Neural crest cell (in vitro differentiated cells): ENCODE data around the gene MCF2L. TPM values are rescaled to one million over a fixed set of nuclear protein-coding genes. Genes with fewer than 3 reads are reported as not detected.
"Not testable (repeated sequence)": the region's sequence is repeated elsewhere in the genome, so short reads cannot be mapped to it uniquely, and the experiment has no call there.

Source experiments
- DNase-seq: peaks from one replicate; pipeline ENCODE4 v3.0.0; 2021; ENCODE audit warnings: low read depth, mixed read lengths, low spot score
- H3K27ac Mint-ChIP-seq: one replicate; pipeline ENCODE4 v1.8.0; 2021; ENCODE audit warnings: mild to moderate bottlenecking, mixed read lengths; ENCODE audit not compliant: unreplicated experiment
- H3K27me3 Mint-ChIP-seq: 2 replicates; pipeline ENCODE4 v1.8.0; 2021; ENCODE audit warnings: low read depth, mild to moderate bottlenecking, mixed read lengths
- H3K36me3 Mint-ChIP-seq: 2 replicates; pipeline ENCODE4 v1.8.0; 2021; ENCODE audit warnings: low read depth, mild to moderate bottlenecking, mixed read lengths
- H3K4me1 Mint-ChIP-seq: 2 replicates; pipeline ENCODE4 v1.8.0; 2021; ENCODE audit warnings: mixed read lengths
- H3K4me3 Mint-ChIP-seq: one replicate; pipeline ENCODE4 v1.8.0; 2021; ENCODE audit warnings: mild to moderate bottlenecking, mixed read lengths
- H3K9me3 Mint-ChIP-seq: 2 replicates; pipeline ENCODE4 v1.8.0; 2021; ENCODE audit warnings: mixed read lengths
- CTCF ChIP-seq: fragments of 200-600 bp; sonication (generic); conservative IDR thresholded peaks from 2 replicates; pipeline ENCODE4 v1.5.0; 2021; ENCODE audit warnings: antibody characterized with exemption, mild to moderate bottlenecking
- total RNA-seq: library from RNA; stranded (reverse); gene quantifications from 2 replicates; pipeline ENCODE4 v1.2.1, GENCODE V29; 2021

Gene MCF2L
- total RNA-seq, 1 donor from 2014 or later = 59.9 TPM

GRCh38 chr13:113109151-113110047 lies 140.4 kb downstream of the MCF2L start:
- peak overlapping the region; percentile 69 for H3K4me3 Mint-ChIP-seq
- no peak overlapping the region for H3K27ac Mint-ChIP-seq
- H3K27me3 Mint-ChIP-seq = peaks cover 18% of the 10 kb centered on the region
- H3K9me3 Mint-ChIP-seq = no peaks in the 10 kb centered on the region
- no peaks in the 10 kb centered on the region for H3K36me3 Mint-ChIP-seq
- TF ChIP-seq CTCF = no peak
- no peaks in the 10 kb centered on the region for H3K4me1 Mint-ChIP-seq
- no peak for DNase-seq

GRCh38 chr13:113110048-113110851 lies 141.2 kb downstream of the MCF2L start:
- peaks cover 21% of the 10 kb centered on the region for H3K27me3 Mint-ChIP-seq
- H3K4me3 Mint-ChIP-seq = peak overlapping the region; percentile 44
- H3K27ac Mint-ChIP-seq = no peak overlapping the region
- H3K36me3 Mint-ChIP-seq = no peaks in the 10 kb centered on the region
- TF ChIP-seq CTCF = no peak
- DNase-seq = no peak
- H3K4me1 Mint-ChIP-seq = no peaks in the 10 kb centered on the region
- H3K9me3 Mint-ChIP-seq = no peaks in the 10 kb centered on the region

- DNase-seq = no peak
- Mint-ChIP-seq H3K4me1 (no peaks in the 10 kb centered on the region), H3K27me3 (peaks cover 21% of the 10 kb centered on the region), H3K4me3 (no peak overlapping the region), H3K27ac (no peak overlapping the region), H3K36me3 (no peaks in the 10 kb centered on the region), H3K9me3 (no peaks in the 10 kb centered on the region)
- TF ChIP-seq CTCF = no peak
Measured at GRCh38 chr13:113110852-113111315, 141.9 kb downstream of the MCF2L start.

GRCh38 chr13:113111821-113112220 lies 142.8 kb downstream of the MCF2L start:
- H3K27ac Mint-ChIP-seq, H3K4me3 Mint-ChIP-seq, H3K4me1 Mint-ChIP-seq, DNase-seq, H3K36me3 Mint-ChIP-seq, H3K9me3 Mint-ChIP-seq: not testable (repeated sequence)
- H3K27me3 Mint-ChIP-seq = peaks cover 21% of the 10 kb centered on the region

- H3K9me3 Mint-ChIP-seq, H3K27ac Mint-ChIP-seq, H3K4me3 Mint-ChIP-seq, DNase-seq, H3K36me3 Mint-ChIP-seq, H3K4me1 Mint-ChIP-seq: not testable (repeated sequence)
- peaks cover 18% of the 10 kb centered on the region for H3K27me3 Mint-ChIP-seq
Measured at GRCh38 chr13:113112475-113112874, 143.5 kb downstream of the MCF2L start.

GRCh38 chr13:113112893-113113845 lies 144.2 kb downstream of the MCF2L start:
- no peak for TF ChIP-seq CTCF
- no peaks in the 10 kb centered on the region for H3K9me3 Mint-ChIP-seq
- no peak overlapping the region for H3K27ac Mint-ChIP-seq
- DNase-seq = no peak
- no peaks in the 10 kb centered on the region for H3K36me3 Mint-ChIP-seq
- no peak overlapping the region for H3K4me3 Mint-ChIP-seq
- H3K27me3 Mint-ChIP-seq = peaks cover 18% of the 10 kb centered on the region
- H3K4me1 Mint-ChIP-seq = no peaks in the 10 kb centered on the region
